Activated CD4-positive, CD25-positive, alpha-beta regulatory T cell treated with anti-CD3 and anti-CD28 coated beads, Interleukin-2, amount 50 U/mL, for 24 hours (primary cell): ENCODE results near the gene CTDSP1.

Source experiments
- ATAC-seq, 2 donors: fragments of 150-1000 bp; cut with Tn5 transposase; one replicate each; pipeline ENCODE4 v1.10.0; 2021; ENCODE audit warnings: mild to moderate bottlenecking in 1 of 2, moderate library complexity in 1 of 2

The CTDSP1 gene

DNA sequence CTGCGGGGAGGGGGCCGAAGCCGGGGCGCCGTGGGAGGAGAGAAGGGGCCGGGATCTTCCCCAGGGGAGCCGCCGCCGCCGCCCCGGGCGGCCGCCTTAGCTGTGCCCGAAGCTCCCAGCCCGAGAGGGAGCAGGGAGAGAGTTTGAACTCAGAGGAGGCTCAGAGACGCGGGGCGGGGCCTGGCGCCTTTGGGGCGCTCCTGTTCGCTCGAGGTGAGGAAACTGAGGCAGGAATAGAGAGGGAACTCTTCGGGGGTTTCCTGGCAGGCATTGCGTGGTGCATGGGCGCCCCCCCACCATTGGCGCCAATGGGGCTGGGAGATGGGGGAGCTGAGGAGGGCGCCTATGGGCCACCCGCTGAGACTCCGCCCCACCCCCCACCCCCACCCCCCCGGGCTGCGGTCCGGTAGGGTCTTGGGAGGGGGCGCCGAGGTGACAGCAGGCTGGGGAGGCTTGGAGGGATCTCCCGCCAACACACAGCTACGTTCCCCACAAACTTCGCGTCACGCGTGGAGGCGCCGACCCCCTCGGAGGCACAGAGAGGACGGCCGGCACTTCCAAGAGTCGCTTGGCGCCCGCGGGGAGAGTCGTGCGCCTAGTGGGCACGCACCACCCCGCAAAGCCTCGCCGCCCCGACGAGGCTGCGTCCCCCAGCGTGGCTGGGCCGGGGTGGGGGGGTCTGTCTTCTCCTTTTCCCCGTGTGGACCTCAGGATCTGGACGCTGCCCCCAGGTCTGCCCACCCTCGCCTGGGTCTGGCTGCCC lies 680 bp downstream of the CTDSP1 start:
- peak in 1 of 2 donors; percentile 2 for ATAC-seq

DNA sequence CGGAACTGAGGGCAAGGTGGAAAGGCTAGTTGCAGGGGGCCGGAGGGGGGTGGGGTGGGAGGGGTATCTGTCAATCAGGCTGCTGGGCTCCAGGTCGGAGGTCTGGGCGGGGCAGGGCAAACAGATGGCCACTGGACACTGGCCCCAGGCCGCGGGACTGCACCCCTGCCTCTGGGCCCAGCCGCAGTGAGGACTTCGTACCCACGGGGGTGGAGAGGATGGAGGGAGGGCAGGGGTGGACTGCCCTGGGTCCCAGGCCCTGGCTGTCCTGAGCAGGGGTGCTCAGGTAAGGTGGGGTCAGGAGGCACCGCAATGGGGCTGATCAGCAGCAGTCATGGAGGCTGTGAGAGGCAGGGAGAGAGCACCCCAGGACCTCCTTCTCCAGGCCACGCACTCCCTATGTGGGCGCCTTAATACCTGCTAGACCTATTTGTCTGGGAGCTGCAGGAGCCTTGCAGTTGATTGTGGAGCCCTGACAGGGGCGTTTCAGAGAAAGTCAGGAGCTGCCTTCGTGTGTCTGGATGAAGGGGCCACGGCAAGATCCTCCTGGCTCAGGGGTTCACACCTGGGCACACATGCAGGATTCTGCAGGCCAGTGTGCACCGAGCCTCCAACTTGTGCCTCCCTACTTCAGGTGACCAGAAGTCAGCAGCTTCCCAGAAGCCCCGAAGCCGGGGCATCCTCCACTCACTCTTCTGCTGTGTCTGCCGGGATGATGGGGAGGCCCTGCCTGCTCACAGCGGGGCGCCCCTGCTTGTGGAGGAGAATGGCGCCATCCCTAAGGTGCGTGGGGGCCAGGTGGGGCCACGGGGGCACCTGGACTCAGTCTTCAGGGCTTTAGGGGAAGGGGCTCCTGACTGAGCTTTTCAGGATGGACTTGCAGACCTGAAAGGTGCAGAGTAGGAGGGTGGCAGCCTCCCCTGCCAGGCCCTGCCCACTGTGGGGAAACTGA lies 1.5 kb downstream of the CTDSP1 start:
- no peak for ATAC-seq

- no peak for ATAC-seq
Measured at GRCh38 chr2:218401890-218402289, 2.2 kb downstream of the CTDSP1 start.

GRCh38 chr2:218402491-218402901 lies 2.8 kb downstream of the CTDSP1 start:
- no peak for ATAC-seq

GRCh38 chr2:218402911-218403411 lies 3.3 kb downstream of the CTDSP1 start:
- ATAC-seq, result no peak

- no peak for ATAC-seq
Measured at GRCh38 chr2:218403810-218404209, 4.1 kb downstream of the CTDSP1 start.

DNA sequence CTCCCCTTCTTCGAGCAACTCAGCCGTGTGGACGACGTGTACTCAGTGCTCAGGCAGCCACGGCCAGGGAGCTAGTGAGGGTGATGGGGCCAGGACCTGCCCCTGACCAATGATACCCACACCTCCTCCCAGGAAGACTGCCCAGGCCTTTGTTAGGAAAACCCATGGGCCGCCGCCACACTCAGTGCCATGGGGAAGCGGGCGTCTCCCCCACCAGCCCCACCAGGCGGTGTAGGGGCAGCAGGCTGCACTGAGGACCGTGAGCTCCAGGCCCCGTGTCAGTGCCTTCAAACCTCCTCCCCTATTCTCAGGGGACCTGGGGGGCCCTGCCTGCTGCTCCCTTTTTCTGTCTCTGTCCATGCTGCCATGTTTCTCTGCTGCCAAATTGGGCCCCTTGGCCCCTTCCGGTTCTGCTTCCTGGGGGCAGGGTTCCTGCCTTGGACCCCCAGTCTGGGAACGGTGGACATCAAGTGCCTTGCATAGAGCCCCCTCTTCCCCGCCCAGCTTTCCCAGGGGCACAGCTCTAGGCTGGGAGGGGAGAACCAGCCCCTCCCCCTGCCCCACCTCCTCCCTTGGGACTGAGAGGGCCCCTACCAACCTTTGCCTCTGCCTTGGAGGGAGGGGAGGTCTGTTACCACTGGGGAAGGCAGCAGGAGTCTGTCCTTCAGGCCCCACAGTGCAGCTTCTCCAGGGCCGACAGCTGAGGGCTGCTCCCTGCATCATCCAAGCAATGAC lies 4.8 kb downstream of the CTDSP1 start:
- no peak for ATAC-seq

- no peak for ATAC-seq
Measured at GRCh38 chr2:218405086-218405745, 5.5 kb downstream of the CTDSP1 start.

DNA sequence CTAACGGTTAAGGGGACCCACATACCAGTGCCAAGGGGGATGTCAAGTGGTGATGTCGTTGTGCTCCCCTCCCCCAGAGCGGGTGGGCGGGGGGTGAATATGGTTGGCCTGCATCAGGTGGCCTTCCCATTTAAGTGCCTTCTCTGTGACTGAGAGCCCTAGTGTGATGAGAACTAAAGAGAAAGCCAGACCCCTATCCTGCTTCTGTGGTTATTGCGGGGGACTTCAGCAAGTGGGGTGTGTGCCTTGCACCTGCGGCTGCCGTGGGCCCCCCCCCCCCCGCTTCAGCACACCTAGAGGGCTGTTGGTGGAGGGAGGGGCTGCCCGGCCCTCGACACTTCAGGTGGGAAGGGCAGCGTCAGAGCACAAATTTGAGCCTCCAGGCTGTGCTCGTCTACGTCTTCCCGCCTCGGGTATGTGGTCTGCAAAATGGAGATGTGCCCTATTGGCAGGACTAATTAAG lies 6.1 kb downstream of the CTDSP1 start:
- peak in 1 of 2 donors; percentile 1 for ATAC-seq

- ATAC-seq, result peak; percentile 80 to 84
Measured at GRCh38 chr2:218406209-218406948, 6.7 kb downstream of the CTDSP1 start.

- ATAC-seq, result peak; percentile 21 to 25
Measured at GRCh38 chr2:218406949-218407618, 7.4 kb downstream of the CTDSP1 start.

- no peak for ATAC-seq
Measured at GRCh38 chr2:218407717-218408116, 8.0 kb downstream of the CTDSP1 start.

DNA sequence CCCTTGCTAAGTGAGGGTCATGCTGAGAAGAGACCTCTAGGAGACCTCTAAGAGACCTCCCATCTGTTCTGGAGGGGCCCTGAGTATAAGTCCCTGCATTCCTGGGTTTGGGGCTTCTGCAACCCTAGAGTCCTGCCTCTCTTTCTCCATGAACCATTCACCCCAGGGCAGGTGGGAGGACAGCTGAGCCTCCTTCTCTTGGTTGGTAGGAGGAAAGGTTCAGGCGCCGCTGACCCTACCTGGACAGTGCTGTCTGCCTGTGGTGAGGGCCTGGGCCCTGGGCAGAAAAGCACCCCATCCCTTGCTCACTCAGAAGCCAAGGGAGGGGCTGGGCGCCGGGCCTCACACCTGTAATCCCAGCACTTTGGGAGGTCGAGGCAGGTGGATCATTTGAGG lies 18.7 kb downstream of the CTDSP1 start:
- no peak for ATAC-seq

DNA sequence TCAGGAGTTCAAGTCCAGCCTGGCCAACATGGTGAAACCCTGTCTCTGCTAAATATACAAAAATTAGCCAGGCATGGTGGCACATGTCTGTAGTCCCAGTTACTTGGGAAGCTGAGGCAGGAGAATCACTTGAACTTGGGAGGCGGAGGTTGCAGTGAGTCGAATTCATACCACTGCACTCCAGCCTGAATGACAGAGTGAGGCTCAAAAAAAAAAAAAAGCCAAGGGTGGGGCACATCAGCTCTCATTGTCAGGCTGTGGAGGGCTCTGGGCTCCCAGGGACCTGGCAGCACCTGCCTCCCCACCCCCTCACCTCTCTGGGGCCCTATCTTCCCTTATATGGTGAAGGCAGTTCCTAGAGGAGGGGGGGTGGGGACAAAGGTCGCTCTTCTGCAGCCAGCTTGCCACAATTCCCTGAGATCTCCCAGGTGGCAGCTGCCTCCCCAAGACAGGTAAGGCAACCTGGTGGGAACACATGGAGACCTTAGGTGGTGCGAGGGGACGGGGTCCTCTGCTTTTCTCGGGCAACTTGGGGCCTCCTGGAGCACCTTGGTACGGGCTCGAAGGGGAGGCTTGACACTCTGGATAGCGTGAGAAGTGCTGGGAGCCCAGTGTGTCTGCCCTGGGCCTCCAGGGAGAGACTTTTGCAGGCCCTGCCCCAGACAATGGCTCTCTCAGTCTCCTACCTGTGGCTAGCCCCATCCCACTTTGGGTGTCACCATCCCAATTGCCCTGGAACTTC lies 19.2 kb downstream of the CTDSP1 start, which contains the start of gene VIL1:
TSS of gene VIL1 (plus strand) at position 407 of the 742 bp plus-strand sequence. CDS start 4,656 bp downstream, outside the sequence.
- ATAC-seq, result no peak

- ATAC-seq, result no peak
Measured at GRCh38 chr2:218419630-218420216, 20.1 kb downstream of the CTDSP1 start.

DNA sequence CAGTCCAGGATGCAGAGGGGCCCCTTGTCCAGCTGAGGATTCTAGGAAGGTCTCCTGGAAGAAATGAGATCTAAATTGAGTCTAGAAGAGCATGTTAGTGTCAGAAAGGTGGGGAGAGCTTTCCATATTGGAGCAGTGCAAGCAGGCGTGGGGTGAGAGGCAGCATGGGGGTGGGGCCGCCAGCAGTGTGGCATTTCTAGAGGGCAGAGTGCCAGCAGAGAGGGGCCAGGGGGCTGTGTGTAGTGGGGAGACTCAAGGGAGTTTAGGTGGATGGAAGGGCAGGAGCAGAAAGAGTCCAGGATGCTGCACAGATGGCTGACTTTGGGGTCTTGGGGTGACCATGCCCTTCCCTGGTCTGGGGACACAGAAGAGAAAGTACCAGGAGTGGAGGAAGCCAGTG lies 21.4 kb downstream of the CTDSP1 start:
- no peak for ATAC-seq

GRCh38 chr2:218422403-218423086 lies 22.9 kb downstream of the CTDSP1 start:
- no peak for ATAC-seq

DNA sequence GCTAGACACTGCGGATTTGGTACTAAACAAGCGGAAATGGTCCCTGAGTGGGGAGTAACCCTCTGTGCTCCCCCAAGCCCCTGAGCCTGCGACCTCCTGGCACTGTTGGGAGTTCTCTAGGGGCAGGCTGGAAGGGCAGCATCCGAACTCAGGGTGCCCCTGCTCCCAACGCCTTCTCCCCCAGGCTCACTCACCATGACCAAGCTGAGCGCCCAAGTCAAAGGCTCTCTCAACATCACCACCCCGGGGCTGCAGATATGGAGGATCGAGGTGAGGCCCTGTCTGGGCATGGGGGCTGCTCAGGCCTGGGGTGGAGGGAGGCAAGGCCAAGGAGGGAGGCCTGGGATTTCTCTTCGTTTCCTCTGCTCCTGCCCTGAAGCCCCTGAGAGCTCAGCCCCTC lies 23.9 kb downstream of the CTDSP1 start:
- ATAC-seq, result no peak

DNA sequence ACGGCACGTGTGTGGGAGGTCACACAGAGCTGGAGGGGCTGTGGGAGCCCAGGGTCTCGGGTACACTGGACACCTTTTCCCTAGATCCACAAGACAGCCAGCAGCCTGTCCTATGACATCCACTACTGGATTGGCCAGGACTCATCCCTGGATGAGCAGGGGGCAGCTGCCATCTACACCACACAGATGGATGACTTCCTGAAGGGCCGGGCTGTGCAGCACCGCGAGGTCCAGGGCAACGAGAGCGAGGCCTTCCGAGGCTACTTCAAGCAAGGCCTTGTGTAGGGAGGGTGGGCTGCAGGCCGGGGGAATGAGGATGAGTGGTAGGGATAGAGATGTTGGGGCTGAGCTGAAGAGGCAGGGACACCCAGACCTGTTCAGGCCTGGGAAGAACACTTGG lies 25.9 kb downstream of the CTDSP1 start:
- ATAC-seq, result no peak
